ENCODE data around the gene PANK4.
"Not testable (repeated sequence)": the region's sequence is repeated elsewhere in the genome, so short reads cannot be mapped to it uniquely, and the experiment has no call there.

The PANK4 gene

GRCh38 chr1:2473198-2473597 lies 53.2 kb downstream of the PANK4 start:
- no peak for DNase-seq

DNA sequence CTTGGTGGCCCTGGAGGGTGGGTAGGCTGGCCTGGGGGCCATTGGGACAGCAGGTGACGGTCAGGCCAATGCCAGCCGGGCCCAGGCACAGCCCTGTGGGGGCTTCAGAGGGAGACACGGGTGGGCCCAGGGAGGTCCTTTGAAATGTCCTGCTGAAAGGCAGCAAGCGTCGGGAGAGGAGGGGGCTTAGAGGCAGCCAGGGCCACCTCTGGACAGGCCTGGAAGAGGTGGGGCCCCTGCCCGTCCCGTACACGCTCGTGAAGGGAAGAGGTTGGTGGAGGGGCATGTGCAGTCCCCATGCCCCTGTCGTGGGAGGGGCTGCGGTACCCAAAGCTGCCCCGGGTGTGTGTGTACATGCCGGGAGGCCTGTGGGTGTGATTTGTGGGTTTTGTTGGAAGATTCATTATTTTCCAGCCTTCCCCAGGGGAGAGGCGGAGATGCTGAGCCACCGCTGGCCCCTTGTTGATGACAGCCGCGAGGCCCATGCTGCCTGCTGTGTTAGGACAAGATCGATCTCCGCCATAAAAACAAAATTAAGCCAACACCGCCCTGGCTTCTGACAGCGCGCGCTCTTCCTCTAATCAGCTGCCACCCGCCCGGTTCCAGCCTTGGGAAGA lies 53.7 kb downstream of the PANK4 start:
- no peak for DNase-seq

DNA sequence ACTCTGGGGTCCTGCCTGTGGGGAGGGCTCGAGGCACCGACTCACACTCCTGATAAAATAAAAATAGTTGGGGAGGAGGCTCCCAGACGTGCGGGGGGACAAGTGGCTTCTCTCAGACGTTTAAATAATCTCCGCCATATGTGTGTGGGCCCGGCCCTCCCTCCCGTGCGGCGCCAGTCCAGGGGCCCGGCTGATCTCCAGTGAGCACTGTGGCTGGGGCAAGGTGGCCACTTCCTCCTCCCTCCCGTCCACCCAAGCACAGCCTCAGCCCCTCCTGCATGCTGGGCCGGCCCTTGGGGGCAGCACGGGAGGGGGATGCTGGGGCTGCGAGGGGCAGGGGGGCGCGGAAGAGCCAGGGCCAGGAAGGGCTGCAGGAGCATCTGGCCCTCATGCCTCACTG lies 54.3 kb downstream of the PANK4 start:
- DNase-seq, result no peak

- DNase-seq, result no peak
Measured at GRCh38 chr1:2471587-2472001, 54.8 kb downstream of the PANK4 start.

GRCh38 chr1:2471159-2471471 lies 55.3 kb downstream of the PANK4 start:
- no peak for DNase-seq

DNA sequence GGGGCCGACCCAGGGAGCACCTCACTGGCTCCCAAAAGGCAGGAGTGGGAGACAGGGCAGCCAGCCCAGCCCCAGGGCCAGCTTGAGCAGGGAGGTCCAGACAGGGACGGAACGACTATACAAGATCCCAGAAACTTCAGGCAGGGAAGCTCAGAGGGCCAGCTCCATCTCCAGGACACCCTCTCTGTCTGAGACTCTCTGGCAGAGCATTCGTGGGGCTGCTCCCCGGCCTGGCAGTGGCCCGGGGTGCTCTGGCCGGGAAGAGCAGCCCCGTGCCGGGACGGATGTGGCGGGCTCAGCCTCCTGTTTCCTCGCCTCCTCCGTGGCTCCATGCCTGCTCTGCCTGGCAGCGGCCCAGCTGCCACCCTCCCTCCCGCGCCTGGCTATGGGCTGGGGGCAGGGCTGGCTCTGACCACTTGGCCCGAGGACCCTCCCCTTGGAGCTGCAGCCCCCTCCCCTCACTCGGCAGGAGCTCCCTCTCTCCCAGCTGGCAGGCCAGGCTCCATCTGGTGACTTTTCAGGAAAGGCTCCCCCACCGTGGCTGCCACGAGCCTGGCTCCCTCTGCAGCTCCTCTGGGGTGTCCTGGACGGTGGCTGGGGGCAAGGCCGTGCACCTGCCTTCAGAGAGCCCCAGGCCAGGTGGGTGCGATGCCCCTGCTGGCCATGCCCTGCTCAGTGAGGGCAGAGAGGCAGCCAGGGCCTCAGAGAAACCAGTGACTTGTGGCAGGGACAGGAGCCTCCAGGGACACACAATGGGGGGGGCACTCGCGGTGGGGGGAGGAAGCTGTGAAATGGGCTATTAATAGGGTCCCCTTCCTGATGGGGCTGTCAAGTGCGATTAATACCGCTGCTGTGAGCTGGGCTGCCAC lies 55.9 kb downstream of the PANK4 start:
- DNase-seq, result no peak

GRCh38 chr1:2469103-2469940 lies 57.1 kb downstream of the PANK4 start:
- no peak for DNase-seq

GRCh38 chr1:2468540-2468939 lies 57.9 kb downstream of the PANK4 start:
- no peak for DNase-seq

- DNase-seq, result no peak
Measured at GRCh38 chr1:2468041-2468472, 58.3 kb downstream of the PANK4 start.

DNA sequence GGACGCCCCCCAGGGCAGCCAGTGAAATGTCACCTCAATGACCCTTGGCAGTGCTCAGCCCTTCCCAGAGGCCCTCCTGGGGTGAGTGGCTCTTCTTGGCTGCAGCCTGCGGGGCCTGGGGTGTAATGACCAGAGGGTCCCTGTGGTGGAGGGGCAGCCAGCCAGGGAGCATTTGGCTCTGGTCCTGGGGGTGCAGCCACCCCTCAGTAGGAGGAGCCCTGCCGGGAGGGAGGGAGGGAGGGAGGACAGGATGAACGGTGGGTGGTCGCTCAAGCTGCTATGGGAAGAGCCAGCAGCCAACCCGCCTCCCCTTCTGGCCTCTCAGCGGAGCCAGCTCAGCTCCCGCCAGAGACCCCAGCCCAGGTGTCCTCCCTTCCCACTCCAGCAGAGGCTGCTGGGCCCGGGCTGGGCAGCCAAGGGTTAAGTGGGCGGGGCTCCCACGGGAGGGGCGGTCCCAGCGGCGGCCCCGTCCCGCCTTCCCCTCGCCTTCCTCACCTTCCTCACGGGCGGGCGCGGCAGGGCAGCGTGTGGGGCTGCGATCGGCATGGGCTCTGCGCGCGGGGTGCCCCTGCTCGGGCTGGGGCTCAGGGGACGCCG lies 59.3 kb downstream of the PANK4 start:
- no peak for DNase-seq

- no peak for DNase-seq
Measured at GRCh38 chr1:2466270-2466665, 60.1 kb downstream of the PANK4 start.

DNA sequence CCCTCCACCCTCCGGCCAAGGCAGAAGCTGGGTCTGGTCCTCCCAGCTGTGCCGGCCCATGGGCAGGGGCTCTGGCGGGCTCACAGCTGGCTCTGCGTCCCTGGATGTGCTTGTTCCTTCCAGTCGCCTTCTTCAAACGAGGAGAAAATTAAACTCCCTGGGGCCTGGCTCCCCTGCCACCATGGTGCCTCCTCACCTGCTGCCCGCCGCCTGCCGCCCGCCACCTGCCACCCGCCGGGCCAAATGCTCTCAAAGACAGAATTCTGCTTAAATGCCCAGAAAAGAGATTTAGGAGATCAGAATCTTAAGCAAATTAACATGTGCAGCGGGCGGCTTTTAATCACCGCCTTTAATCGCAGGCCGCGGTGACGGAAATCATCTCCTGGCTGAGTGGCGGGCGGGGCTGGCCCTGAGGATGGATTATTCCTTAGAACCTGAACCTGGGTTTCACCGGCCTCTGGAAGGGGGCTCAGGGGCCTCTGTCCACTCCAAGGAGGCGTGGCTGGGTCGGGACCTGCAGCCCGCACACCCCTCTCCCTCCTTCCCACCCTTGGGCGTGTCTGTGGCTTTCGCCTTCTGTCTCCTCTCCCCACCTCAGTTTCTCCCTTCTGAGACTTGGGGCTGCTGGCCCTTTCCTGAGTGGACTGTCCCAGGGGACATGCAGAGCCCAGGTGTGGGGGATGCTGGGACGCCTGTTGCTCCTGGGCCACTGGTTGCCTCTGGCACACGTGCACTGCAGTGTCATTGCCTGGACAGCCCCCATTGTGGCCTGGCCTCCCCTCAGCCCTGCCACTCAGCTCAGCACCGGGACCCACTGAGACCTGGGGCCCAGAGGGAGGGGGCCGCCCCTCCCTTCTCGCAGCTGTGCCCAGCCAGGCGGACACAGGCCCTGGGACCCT lies 60.8 kb downstream of the PANK4 start:
- no peak for DNase-seq

- no peak for DNase-seq
Measured at GRCh38 chr1:2463396-2463795, 63.0 kb downstream of the PANK4 start.

- DNase-seq, result no peak
Measured at GRCh38 chr1:2462819-2463218, 63.6 kb downstream of the PANK4 start.

DNA sequence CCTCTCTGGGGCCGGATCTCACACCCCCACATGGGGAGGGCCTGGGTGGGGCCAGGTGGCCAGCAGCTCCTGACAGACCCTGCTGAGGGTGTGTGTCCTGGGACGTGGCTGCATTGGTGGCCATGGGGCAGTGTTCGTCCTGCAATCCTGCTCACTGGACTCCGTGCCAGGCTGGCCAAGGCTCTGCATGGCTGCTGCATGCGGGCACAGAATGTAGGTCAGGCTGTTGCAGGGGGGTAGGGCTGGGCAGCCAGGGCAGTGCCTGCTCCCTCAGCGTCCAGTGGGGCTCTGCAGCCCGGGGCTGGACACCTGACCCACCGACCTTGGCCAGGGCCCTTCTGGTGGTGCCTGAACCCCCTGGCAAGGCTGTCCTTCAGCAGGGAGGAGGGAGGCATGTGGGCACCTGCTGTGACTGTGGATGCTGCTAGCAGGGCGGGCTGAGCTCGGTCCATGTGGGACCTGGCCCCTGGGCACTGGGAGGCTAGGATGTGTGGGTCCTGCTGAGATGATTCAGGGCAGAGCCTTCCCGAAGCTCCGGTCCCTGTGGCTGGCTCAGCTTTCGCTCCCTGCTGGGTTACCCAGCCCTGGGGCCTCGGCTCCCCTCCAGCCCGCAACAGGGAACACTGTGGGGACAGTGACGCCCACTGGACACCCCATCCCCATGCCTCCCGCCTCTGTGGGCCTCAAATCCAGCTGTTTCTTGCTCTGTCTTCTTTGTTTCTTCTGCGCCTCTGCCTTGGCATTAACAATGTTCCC lies 65.2 kb downstream of the PANK4 start:
- no peak for DNase-seq

DNA sequence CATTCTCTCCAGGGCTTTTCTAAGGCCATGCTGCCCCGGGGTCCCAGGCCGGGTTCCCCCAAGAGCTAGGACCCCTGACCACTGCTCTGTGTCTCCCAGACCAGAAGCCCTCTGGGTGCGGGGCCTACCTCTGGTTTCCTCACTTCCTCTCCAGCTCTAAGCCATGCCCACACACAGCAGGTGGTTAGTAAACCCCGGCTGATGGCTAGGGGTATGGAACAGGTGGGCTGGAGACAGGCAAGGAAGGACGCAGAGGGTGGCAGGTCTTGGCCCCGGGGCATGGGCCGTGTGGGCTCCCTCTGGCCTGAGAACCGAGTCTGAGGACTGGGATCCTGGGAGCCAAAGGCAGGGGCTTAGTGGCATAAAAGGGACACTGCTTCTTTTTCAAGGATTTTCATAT lies 66.2 kb downstream of the PANK4 start:
- DNase-seq, result no peak

DNA sequence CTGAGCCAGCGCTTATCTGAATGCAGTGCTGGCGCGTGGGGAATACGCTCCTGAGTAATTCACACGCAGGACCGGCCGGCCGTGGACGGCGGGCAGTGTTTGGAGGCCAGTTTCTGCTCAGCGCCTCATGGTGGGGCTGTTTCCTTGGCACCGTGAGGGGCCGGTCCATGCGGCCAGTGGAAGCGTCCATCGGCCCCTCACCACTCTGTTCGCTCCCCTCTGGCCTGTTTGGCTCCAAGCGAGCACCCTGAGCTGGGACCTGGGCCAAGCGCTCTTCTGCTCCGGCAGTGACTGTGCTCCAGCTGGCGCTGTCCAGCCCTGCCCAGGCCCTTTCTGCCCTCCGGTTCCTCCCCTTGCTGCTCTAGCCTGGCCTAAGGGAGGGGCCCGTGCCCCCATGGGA lies 66.6 kb downstream of the PANK4 start:
- no peak for DNase-seq

DNA sequence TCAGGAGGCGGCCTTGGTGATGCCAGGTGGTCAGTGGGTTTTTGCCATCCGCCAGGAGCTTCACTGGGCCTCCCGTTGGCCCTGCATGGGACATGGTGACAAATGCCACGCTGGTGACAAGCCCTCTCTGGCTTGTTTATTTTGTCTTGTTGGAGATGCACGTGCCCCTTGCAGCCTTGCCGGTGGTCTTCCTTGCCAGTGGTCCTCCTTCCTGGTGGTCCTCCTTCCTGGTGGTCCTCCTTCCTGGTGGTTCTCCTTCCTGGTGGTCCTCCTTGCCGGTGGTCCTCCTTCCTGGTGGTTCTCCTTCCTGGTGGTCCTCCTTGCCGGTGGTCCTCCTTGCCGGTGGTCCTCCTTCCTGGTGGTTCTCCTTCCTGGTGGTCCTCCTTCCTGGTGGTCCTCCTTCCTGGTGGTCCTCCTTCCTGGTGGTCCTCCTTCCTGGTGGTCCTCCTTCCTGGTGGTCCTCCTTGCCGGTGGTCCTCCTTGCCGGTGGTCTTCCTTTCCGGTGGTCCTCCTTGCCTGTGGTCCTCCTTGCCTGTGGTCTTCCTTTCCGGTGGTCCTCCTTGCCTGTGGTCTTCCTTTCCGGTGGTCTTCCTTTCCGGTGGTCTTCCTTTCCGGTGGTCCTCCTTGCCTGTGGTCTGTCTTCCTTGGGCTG lies 67.2 kb downstream of the PANK4 start:
- DNase-seq, result not testable (repeated sequence)

DNA sequence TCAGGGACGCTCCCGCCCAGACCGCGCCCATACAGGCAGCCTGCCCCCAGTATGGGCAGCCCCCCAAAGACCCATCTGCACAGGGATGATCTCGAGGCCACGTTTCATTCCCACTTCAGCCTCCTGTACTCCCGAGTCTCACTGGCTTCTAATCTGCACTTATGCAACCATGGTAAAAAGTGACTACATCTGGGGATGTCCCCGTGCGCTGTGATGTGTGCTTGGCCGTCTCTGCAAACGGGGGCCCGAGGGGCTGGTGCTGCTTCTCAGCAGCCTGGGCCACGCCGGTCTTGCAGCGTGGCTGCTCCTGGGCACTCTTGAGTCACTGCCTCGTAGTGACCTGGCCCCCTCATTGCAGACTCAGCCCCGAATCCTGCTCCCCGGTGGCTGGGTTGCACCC lies 67.7 kb downstream of the PANK4 start:
- DNase-seq, result no peak
